ENCODE data around the gene FOXP2.

Gene FOXP2

GRCh38 chr7:114648117-114648516 is 233.5 kb downstream of the FOXP2 start:
- TF ChIP-seq, protein P1, sequence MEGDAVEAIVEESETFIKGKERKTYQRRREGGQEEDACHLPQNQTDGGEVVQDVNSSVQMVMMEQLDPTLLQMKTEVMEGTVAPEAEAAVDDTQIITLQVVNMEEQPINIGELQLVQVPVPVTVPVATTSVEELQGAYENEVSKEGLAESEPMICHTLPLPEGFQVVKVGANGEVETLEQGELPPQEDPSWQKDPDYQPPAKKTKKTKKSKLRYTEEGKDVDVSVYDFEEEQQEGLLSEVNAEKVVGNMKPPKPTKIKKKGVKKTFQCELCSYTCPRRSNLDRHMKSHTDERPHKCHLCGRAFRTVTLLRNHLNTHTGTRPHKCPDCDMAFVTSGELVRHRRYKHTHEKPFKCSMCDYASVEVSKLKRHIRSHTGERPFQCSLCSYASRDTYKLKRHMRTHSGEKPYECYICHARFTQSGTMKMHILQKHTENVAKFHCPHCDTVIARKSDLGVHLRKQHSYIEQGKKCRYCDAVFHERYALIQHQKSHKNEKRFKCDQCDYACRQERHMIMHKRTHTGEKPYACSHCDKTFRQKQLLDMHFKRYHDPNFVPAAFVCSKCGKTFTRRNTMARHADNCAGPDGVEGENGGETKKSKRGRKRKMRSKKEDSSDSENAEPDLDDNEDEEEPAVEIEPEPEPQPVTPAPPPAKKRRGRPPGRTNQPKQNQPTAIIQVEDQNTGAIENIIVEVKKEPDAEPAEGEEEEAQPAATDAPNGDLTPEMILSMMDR (IDR thresholded peaks at IDR 0.05; ENCODE audit: control insufficient read depth, insufficient read depth, low read depth, low read length, missing control alignments) = no peak
- H3K4me3 ChIP-seq (ENCODE audit: control insufficient read depth, low read depth, low read length) = no peak overlapping the region
- DNase-seq (ENCODE audit: low read depth) = no peak

GRCh38 chr7:114648680-114649079 is 234.1 kb downstream of the FOXP2 start:
- H3K4me3 ChIP-seq (ENCODE audit: control insufficient read depth, low read depth, low read length) = no peak overlapping the region
- TF ChIP-seq, protein P1 (IDR thresholded peaks at IDR 0.05; ENCODE audit: control insufficient read depth, insufficient read depth, low read depth, low read length, missing control alignments) = no peak
- DNase-seq (ENCODE audit: low read depth) = no peak

DNA sequence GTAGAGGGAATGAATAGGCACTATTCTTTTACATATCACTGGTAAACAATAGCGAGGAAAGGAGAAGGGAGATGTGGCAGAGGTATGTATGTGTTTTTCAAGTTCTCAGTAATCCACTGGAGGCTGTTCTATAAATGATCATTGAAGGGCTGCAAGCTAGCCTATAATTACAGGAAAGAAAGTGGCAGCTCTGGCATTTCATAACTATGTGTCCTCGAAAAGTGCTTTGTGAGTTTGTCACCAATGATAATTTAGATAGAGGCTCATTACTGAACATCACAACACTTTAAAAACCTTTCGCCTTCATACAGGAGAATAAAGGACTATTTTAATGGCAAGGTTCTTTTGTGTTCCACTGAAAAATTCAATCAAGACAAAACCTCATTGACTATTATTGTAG is 235.1 kb downstream of the FOXP2 start:
- no peak overlapping the region for H3K4me3 ChIP-seq (ENCODE audit: control insufficient read depth, low read depth, low read length)
- no peak for DNase-seq (ENCODE audit: low read depth)
- TF ChIP-seq, protein P1 (IDR thresholded peaks at IDR 0.05; ENCODE audit: control insufficient read depth, insufficient read depth, low read depth, low read length, missing control alignments) = no peak

DNA sequence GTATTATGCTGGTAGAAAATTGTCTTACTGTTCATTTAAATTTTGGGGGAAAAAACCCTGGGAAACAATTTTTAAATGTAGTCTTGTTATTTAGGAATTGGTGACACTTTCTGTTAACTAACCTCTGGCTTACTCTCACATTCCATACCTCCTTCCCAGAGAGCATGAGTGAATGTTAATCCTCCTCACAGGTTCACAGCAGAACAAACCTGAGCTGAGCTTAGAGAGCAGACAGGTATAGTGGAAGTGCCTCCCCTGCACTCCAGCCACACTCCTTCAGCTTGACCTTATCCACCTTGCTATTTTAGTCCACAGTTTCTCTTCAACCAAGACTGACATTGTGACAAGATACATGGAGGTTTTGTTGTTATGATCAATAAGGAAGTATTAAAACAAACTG is 235.9 kb downstream of the FOXP2 start:
- TF ChIP-seq, protein P1 (IDR thresholded peaks at IDR 0.05; ENCODE audit: control insufficient read depth, insufficient read depth, low read depth, low read length, missing control alignments) = no peak
- DNase-seq (ENCODE audit: low read depth) = no peak
- no peak overlapping the region for H3K4me3 ChIP-seq (ENCODE audit: control insufficient read depth, low read depth, low read length)

GRCh38 chr7:114652041-114652440 is 237.4 kb downstream of the FOXP2 start:
- no peak overlapping the region for H3K4me3 ChIP-seq (ENCODE audit: control insufficient read depth, low read depth, low read length)
- no peak for DNase-seq (ENCODE audit: low read depth)
- TF ChIP-seq, protein P1 (IDR thresholded peaks at IDR 0.05; ENCODE audit: control insufficient read depth, insufficient read depth, low read depth, low read length, missing control alignments) = no peak

DNA sequence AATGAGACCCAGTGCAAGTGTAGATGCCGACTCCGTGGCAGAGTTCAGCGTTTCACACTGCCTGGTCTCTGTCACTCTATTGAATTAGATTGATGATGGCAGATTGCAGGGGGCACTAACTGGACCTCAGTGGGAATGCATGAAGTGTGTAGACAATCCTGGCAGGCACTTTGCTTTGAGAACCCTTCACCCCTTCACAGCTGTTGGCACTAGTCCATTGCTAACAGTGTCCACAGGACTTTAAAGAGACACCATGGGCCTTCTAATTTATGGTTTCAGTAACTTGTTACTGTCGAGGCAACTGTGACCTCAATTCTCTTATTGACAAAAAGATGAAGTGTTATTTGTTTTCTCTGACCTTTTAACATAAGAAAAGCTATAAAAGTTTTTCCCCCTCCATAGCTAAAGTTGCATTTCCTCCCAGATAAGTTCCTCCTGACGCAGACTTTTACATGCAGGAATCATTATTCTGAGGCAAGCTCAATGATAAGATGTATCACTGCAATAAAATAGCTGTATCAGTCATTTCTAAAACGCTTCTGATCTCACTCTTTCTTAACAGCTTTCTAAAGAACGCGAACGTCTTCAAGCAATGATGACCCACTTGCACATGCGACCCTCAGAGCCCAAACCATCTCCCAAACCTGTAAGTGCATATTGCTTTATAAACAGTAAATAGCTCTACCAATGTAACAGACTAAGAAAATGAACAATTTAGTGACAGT is 238.9 kb downstream of the FOXP2 start:
- no peak for DNase-seq (ENCODE audit: low read depth)

More for the DNA sequence above, 238.9 kb downstream of the FOXP2 start:
- H3K4me3 ChIP-seq (ENCODE audit: control insufficient read depth, low read depth, low read length) = no peak overlapping the region
- TF ChIP-seq, protein P1 (IDR thresholded peaks at IDR 0.05; ENCODE audit: control insufficient read depth, insufficient read depth, low read depth, low read length, missing control alignments) = no peak

Data from AG09309 (cell line).